Measurements from ENCODE around the gene ZNF768. TPM values are rescaled to one million over a fixed set of nuclear protein-coding genes. Genes with fewer than 3 reads are reported as not detected.

ZNF768 gene
- total RNA-seq, 1 experiment from 2014 or later, result 47.9 TPM

Small RNAs within 50 kb of the gene (small RNA-seq; reads per million reads assigned to genes)
- gene MIR4518 (not detected), gene RNU7-61P (not detected)

Other genes with a start within 250 kb of the ZNF768 start
- gene CD2BP2, start 171.3 kb downstream of the ZNF768 start, total RNA-seq (2014; rRNA removed; shearing (Covaris generic)), result 42.8 and 49.4 TPM in 2 replicates
- 63.3 and 66.5 TPM in 2 replicates for gene TBC1D10B, start 156.1 kb downstream of the ZNF768 start, total RNA-seq (2014; rRNA removed; shearing (Covaris generic))
- 1.0 TPM in 1 of 2 replicates, not detected in the other for gene MYL11, start 151.8 kb downstream of the ZNF768 start, total RNA-seq (2014; rRNA removed; shearing (Covaris generic))
- 0.16 TPM in 1 of 2 replicates, not detected in the other for gene SEPTIN1, start 144.0 kb downstream of the ZNF768 start, total RNA-seq (2014; rRNA removed; shearing (Covaris generic))
- gene ZNF48, start 131.1 kb downstream of the ZNF768 start, total RNA-seq (2014; rRNA removed; shearing (Covaris generic)), result 19.0 and 20.3 TPM in 2 replicates
- 12.6 and 17.7 TPM in 2 replicates for gene ZNF771, start 119.0 kb downstream of the ZNF768 start, total RNA-seq (2014; rRNA removed; shearing (Covaris generic))
- gene DCTPP1, start 96.5 kb downstream of the ZNF768 start, total RNA-seq (2014; rRNA removed; shearing (Covaris generic)), result 107 and 111 TPM in 2 replicates
- gene SEPHS2, start 80.7 kb downstream of the ZNF768 start, total RNA-seq (2014; rRNA removed; shearing (Covaris generic)), result 11.0 and 12.4 TPM in 2 replicates
- not detected in 2 replicates for gene ITGAL, start 53.8 kb downstream of the ZNF768 start, total RNA-seq (2014; rRNA removed; shearing (Covaris generic))
- gene ZNF747, start 8.3 kb upstream of the ZNF768 start, total RNA-seq (2014; rRNA removed; shearing (Covaris generic)), result 7.9 and 8.8 TPM in 2 replicates
- 8.3 and 9.9 TPM in 2 replicates for gene ZNF764, start 31.8 kb upstream of the ZNF768 start, total RNA-seq (2014; rRNA removed; shearing (Covaris generic))
- 5.7 and 7.5 TPM in 2 replicates for gene ZNF688, start 45.1 kb upstream of the ZNF768 start, total RNA-seq (2014; rRNA removed; shearing (Covaris generic))
- 7.7 and 12.2 TPM in 2 replicates for gene ZNF785, start 59.1 kb upstream of the ZNF768 start, total RNA-seq (2014; rRNA removed; shearing (Covaris generic))
- 4.9 and 7.7 TPM in 2 replicates for gene ZNF689, start 83.8 kb upstream of the ZNF768 start, total RNA-seq (2014; rRNA removed; shearing (Covaris generic))
- 20.8 and 22.9 TPM in 2 replicates for gene PRR14, start 124.4 kb upstream of the ZNF768 start, total RNA-seq (2014; rRNA removed; shearing (Covaris generic))
- gene FBRS, start 131.9 kb upstream of the ZNF768 start, total RNA-seq (2014; rRNA removed; shearing (Covaris generic)), result 33.6 and 38.0 TPM in 2 replicates
- 33.2 and 46.2 TPM in 2 replicates for gene SRCAP, start 172.6 kb upstream of the ZNF768 start, total RNA-seq (2014; rRNA removed; shearing (Covaris generic))
- 58.3 and 69.5 TPM in 2 replicates for gene PHKG2, start 221.9 kb upstream of the ZNF768 start, total RNA-seq (2014; rRNA removed; shearing (Covaris generic))
- 13.5 and 23.4 TPM in 2 replicates for gene CFAP119, start 235.5 kb upstream of the ZNF768 start, total RNA-seq (2014; rRNA removed; shearing (Covaris generic))
- gene RNF40, start 235.8 kb upstream of the ZNF768 start, total RNA-seq (2014; rRNA removed; shearing (Covaris generic)), result 99.7 and 109 TPM in 2 replicates